GM06990 (cell line): ENCODE data around the gene DTNBP1.

Experiments
- DNase-seq: peaks from one replicate; pipeline ENCODE4 v3.0.0-alpha.2; 2011; ENCODE audit not compliant: insufficient read length; ENCODE audit errors: extremely low read depth
- H3K27me3 ChIP-seq: replicated peaks from 2 replicates; pipeline ENCODE4 v1.6.0; 2011; ENCODE audit warnings: low read length; ENCODE audit not compliant: control insufficient read depth, insufficient read depth
- H3K36me3 ChIP-seq: 2 replicates; pipeline ENCODE4 v1.5.1; 2011; ENCODE audit warnings: low read length; ENCODE audit not compliant: control insufficient read depth, insufficient read depth
- H3K4me3 ChIP-seq: replicated peaks from 2 replicates; pipeline ENCODE4 v1.5.1; 2011; ENCODE audit warnings: low read depth, mild to moderate bottlenecking, control low read depth, low read length
- CTCF ChIP-seq: IDR thresholded peaks from 2 replicates; pipeline ENCODE4 v1.5.1; 2011; ENCODE audit warnings: low read length, control low read depth, mild to moderate bottlenecking, inconsistent platforms; ENCODE audit not compliant: insufficient read depth, poor library complexity, severe bottlenecking

The DTNBP1 gene

GRCh38 chr6:15510121-15510520 is 152.7 kb downstream of the DTNBP1 start:
- peaks cover 34% of the 10 kb centered on the region for H3K36me3 ChIP-seq
- DNase-seq, result no peak
- H3K27me3 ChIP-seq, result no peaks in the 10 kb centered on the region
- no peak overlapping the region for H3K4me3 ChIP-seq
- TF ChIP-seq CTCF, result no peak

- no peaks in the 10 kb centered on the region for H3K27me3 ChIP-seq
- no peak for DNase-seq
- peaks cover 34% of the 10 kb centered on the region for H3K36me3 ChIP-seq
- no peak overlapping the region for H3K4me3 ChIP-seq
- no peak for TF ChIP-seq CTCF
These were observed 153.4 kb downstream of the DTNBP1 start for GRCh38 chr6:15509335-15509933.

- Histone ChIP-seq H3K27me3 (no peaks in the 10 kb centered on the region), H3K4me3 (no peak overlapping the region), H3K36me3 (peaks cover 33% of the 10 kb centered on the region)
- TF ChIP-seq CTCF, result no peak
- DNase-seq, result no peak
These were observed 153.9 kb downstream of the DTNBP1 start for GRCh38 chr6:15508931-15509330.

GRCh38 chr6:15508441-15508871 is 154.4 kb downstream of the DTNBP1 start:
- Histone ChIP-seq H3K4me3 (no peak overlapping the region), H3K36me3 (peaks cover 31% of the 10 kb centered on the region), H3K27me3 (no peaks in the 10 kb centered on the region)
- DNase-seq, result no peak
- no peak for TF ChIP-seq CTCF

GRCh38 chr6:15507746-15508145 is 155.1 kb downstream of the DTNBP1 start:
- no peak for TF ChIP-seq CTCF
- H3K36me3 ChIP-seq, result peaks cover 29% of the 10 kb centered on the region
- no peak for DNase-seq
- no peak overlapping the region for H3K4me3 ChIP-seq
- H3K27me3 ChIP-seq, result no peaks in the 10 kb centered on the region

- Histone ChIP-seq H3K4me3 (no peak overlapping the region), H3K27me3 (no peaks in the 10 kb centered on the region), H3K36me3 (peaks cover 32% of the 10 kb centered on the region)
- DNase-seq, result no peak
- TF ChIP-seq CTCF, result no peak
These were observed 155.6 kb downstream of the DTNBP1 start for GRCh38 chr6:15507221-15507620.
